Loucy (cell line): Measurements from ENCODE around the gene SDK2.
"Not testable (repeated sequence)": the region's sequence is repeated elsewhere in the genome, so short reads cannot be mapped to it uniquely, and the experiment has no call there.

ENCODE experiments used
- EZH2phosphoT487 ChIP-seq: fragments of 200-600 bp; IDR thresholded peaks from 2 replicates; pipeline ENCODE4 v1.6.1; 2018; ENCODE audit warnings: antibody characterized with exemption, mild to moderate bottlenecking, moderate library complexity, borderline replicate concordance
- TF ChIP-seq, protein P1 (sequence below): fragments of 200-600 bp; sonication (generic); conservative IDR thresholded peaks from 2 replicates; pipeline ENCODE4 v1.5.1; 2014; ENCODE audit warnings: mild to moderate bottlenecking, antibody characterized with exemption, low read length

DNA sequence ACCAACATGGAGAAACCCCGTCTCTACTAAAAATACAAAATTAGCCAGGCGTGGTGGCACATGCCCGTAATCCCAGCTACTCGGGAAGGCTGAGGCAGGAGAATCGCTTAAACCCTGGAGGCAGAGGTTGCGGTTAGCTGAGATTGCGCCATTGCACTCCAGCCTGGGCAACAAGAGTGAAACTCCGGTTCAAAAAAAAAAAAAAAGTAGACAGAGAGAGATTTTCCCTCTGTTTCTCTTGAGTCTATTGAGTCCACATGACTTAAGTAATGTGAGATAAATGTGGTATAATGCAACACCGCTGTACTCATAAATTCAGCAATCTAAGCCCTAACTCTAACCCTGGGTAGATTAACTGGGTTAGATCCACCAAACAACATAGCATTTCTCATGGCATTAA, 310.8 kb downstream of the SDK2 start:
- TF ChIP-seq, protein P1, sequence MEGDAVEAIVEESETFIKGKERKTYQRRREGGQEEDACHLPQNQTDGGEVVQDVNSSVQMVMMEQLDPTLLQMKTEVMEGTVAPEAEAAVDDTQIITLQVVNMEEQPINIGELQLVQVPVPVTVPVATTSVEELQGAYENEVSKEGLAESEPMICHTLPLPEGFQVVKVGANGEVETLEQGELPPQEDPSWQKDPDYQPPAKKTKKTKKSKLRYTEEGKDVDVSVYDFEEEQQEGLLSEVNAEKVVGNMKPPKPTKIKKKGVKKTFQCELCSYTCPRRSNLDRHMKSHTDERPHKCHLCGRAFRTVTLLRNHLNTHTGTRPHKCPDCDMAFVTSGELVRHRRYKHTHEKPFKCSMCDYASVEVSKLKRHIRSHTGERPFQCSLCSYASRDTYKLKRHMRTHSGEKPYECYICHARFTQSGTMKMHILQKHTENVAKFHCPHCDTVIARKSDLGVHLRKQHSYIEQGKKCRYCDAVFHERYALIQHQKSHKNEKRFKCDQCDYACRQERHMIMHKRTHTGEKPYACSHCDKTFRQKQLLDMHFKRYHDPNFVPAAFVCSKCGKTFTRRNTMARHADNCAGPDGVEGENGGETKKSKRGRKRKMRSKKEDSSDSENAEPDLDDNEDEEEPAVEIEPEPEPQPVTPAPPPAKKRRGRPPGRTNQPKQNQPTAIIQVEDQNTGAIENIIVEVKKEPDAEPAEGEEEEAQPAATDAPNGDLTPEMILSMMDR: not testable (repeated sequence)
- TF ChIP-seq EZH2phosphoT487: not testable (repeated sequence)
